Tibial artery (tissue), 4 donors: ENCODE data around the gene TGIF2.
A peak's percentile ranks its signal among the peaks of the same experiment; 100 is the strongest.

Source experiments
- DNase-seq, 2 donors: peaks; one replicate each; pipeline ENCODE4 v3.0.0-alpha.2; 2019
- H3K27ac ChIP-seq, 2 donors: fragments of 200-600 bp; sonication (generic) in 1 of 2; 1 replicate in 1 of 2; 2 replicates in 1 of 2; pipeline ENCODE4 v1.5.1; 2018 to 2019; ENCODE audit warnings: mild to moderate bottlenecking in 1 of 2
- H3K27me3 ChIP-seq, 2 donors: fragments of 200-600 bp; sonication (generic) in 1 of 2; one replicate each; pipeline versions ENCODE4 v1.5.1 to v1.6.0; 2016 to 2019
- H3K36me3 ChIP-seq, 3 donors: fragments of 200-600 bp; sonication (generic) in 2 of 3; one replicate each; pipeline ENCODE4 v1.5.1; 2016 to 2019; ENCODE audit warnings: mild to moderate bottlenecking in 2 of 3
- H3K4me1 ChIP-seq, 4 donors: fragments of 200-600 bp; sonication (generic) in 2 of 4; 1 replicate in 3 of 4; 2 replicates in 1 of 4; pipeline ENCODE4 v1.5.1; 2016 to 2019
- H3K4me3 ChIP-seq, 2 donors: fragments of 200-600 bp; sonication (generic) in 1 of 2; 1 replicate in 1 of 2; 2 replicates in 1 of 2; pipeline ENCODE4 v1.5.1; 2018 to 2019; ENCODE audit warnings: mild to moderate bottlenecking in 2 of 2
- H3K9me3 ChIP-seq, 3 donors: fragments of 200-600 bp; sonication (generic) in 1 of 3; one replicate each; pipeline ENCODE4 v1.5.1; 2016 to 2019
- intact Hi-C: fragments of 100-400 bp; cut with DNase I; formaldehyde crosslinking; loops from one replicate; pipeline ENCODE4 v1.15.0; 2023; ENCODE audit warnings: low total_unique reads
- TF ChIP-seq, protein P1 (sequence below), 2 experiments: fragments of 200-600 bp in 1 of 2; fragments of 450-650 bp in 1 of 2; IDR thresholded peaks; one replicate each; pipeline ENCODE4 v1.5.1; 2017 to 2019; ENCODE audit warnings: antibody characterized with exemption in 2 of 2, mild to moderate bottlenecking in 1 of 2, moderate library complexity in 1 of 2

TGIF2 gene

DNA sequence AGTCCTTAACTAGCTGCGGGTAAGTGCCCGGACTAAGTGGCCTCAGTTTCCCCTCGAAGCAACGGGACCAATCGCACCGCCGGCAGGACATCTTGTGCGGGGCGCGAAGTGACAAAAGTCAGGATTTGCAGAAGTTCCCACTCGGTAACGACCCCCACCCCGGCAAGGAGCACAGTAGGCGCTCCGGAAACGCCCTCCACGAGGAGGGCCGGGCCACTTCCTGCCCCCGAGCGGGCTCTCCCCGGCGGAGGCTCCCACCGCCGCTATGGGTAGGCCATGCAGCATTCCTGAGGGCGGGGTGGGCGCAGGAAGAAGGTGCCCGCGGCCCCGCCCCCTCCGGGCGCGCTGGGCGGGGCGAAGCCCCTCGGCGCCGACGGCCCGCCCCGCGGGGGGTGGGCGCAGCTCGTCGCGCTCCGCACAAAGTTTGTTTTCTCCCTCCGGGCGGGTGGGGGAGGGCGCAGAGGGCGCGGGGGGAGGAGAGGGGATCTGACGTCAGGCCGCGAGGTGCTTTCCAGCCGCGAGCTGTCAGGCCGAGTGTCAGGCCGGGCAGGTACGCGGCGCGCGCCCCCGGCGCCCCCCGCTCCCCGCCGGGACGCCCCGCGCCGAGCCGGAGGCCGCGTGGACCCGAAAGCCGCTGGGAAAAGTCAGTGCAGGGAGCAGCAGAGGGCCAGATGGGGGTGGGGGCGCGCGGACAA, at the start of gene TGIF2:
TGIF2 (plus strand) TSS at position 495 of the 695 bp plus-strand sequence. CDS start 5,178 bp downstream, outside the sequence.
- no peaks in the 10 kb centered on the region for H3K9me3 ChIP-seq
- no peaks in the 10 kb centered on the region for H3K36me3 ChIP-seq
- H3K4me3 ChIP-seq = peak within 1 kb of the TSS; percentile 80 to 90
- DNase-seq = peak; percentile 70 to 92
- intact Hi-C loops = loop anchor here (2.0 to 10.0 kb wide), 2 partner anchors 32 to 182 kb away; partner anchors contain the start of gene RAB5IF
- TF ChIP-seq, protein P1, sequence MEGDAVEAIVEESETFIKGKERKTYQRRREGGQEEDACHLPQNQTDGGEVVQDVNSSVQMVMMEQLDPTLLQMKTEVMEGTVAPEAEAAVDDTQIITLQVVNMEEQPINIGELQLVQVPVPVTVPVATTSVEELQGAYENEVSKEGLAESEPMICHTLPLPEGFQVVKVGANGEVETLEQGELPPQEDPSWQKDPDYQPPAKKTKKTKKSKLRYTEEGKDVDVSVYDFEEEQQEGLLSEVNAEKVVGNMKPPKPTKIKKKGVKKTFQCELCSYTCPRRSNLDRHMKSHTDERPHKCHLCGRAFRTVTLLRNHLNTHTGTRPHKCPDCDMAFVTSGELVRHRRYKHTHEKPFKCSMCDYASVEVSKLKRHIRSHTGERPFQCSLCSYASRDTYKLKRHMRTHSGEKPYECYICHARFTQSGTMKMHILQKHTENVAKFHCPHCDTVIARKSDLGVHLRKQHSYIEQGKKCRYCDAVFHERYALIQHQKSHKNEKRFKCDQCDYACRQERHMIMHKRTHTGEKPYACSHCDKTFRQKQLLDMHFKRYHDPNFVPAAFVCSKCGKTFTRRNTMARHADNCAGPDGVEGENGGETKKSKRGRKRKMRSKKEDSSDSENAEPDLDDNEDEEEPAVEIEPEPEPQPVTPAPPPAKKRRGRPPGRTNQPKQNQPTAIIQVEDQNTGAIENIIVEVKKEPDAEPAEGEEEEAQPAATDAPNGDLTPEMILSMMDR (IDR thresholded peaks at IDR 0.05) = no peak
- peak within 1 kb of the TSS; percentile 88 to 91 for H3K27ac ChIP-seq
- peaks cover 0 to 29% (median 20%) of the 10 kb centered on the region in 4 donors for H3K4me1 ChIP-seq
- no peaks in the 10 kb centered on the region for H3K27me3 ChIP-seq

DNA sequence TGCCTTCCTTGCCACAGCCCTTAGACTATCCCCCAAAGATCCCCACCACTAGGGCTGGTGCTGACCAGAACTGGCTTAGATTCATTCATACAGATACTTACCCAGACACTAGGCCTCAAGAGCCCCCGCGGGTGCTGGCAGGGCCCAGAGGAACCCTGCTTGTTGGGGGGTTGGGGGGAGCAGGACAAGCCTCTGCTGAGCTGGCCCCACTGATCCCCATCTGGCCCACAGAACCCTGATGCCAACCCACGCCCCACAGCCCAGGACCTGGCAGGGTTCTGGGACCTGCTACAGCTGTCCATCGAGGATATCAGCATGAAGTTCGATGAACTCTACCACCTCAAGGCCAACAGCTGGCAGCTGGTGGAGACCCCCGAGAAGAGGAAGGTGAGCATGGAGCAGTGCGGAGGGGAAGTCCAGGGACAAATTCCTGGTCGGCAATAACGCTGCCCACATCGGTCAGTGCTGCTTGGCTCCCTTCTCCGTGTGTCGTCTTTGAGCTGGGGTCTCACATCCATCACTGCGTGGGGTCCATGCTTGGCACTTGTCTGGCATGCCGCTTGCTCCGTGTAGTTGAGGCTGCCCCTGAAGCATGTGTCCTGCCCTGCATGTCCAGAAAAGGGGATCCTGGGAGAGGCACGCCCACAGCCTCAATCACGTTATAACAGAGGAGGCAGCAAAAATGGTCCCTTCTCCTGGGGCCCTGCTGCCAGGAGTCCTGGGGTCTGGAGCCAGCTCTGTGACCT, 47.6 kb upstream of the TGIF2 start:
- peaks cover 45 to 69% (median 67%) of the 10 kb centered on the region in 3 donors for H3K36me3 ChIP-seq
- TF ChIP-seq, protein P1 (IDR thresholded peaks at IDR 0.05) = no peak
- H3K27me3 ChIP-seq = no peaks in the 10 kb centered on the region
- H3K4me1 ChIP-seq = peaks cover 0 to 36% (median 13%) of the 10 kb centered on the region in 4 donors
- intact Hi-C loops = no loop called here
- H3K9me3 ChIP-seq = no peaks in the 10 kb centered on the region
- peak overlapping the region; percentile 1 to 49 for H3K27ac ChIP-seq
- DNase-seq = peak in 1 of 2 donors; percentile 60
- no peak overlapping the region for H3K4me3 ChIP-seq

DNA sequence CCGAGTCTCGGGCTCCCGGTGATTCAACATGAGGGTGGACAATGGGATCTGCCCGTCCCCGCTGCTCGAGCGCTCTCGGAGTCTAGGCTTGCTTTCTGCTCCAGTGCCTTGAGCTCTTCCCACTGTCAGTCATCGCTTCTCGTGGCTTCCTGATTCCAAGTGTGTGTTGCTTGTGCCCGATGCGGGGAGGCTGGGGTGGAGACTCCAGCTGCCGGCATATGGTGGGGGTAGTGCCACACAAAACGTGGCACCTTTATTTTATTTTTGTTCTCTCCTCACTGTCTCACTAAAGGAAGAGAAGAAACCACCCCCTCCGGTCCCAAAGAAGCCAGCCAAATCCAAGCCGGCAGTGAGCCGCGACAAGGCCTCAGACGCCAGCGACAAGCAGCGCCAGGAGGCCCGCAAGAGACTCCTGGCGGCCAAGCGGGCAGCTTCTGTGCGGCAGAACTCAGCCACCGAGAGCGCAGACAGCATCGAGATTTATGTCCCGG, 46.8 kb upstream of the TGIF2 start:
- no peaks in the 10 kb centered on the region for H3K9me3 ChIP-seq
- TF ChIP-seq, protein P1 (IDR thresholded peaks at IDR 0.05) = no peak
- peaks cover 45 to 69% (median 59%) of the 10 kb centered on the region in 3 donors for H3K36me3 ChIP-seq
- DNase-seq = peak in 1 of 2 donors; percentile 51
- H3K4me3 ChIP-seq = no peak overlapping the region
- peak overlapping the region; percentile 1 to 49 for H3K27ac ChIP-seq
- H3K27me3 ChIP-seq = no peaks in the 10 kb centered on the region
- H3K4me1 ChIP-seq = peaks cover 0 to 29% (median 13%) of the 10 kb centered on the region in 4 donors
- intact Hi-C loops = no loop called here

GRCh38 chr20:36527331-36528125, 45.9 kb upstream of the TGIF2 start:
- peaks cover 0 to 20% (median 10%) of the 10 kb centered on the region in 4 donors for H3K4me1 ChIP-seq
- no peak overlapping the region for H3K4me3 ChIP-seq
- peak overlapping the region in 1 of 2 donors; percentile 49 for H3K27ac ChIP-seq
- TF ChIP-seq, protein P1 (IDR thresholded peaks at IDR 0.05) = no peak
- DNase-seq = peak in 1 of 2 donors; percentile 56
- H3K9me3 ChIP-seq = no peaks in the 10 kb centered on the region
- no peaks in the 10 kb centered on the region for H3K27me3 ChIP-seq
- intact Hi-C loops = no loop called here
- H3K36me3 ChIP-seq = peaks cover 45 to 63% (median 54%) of the 10 kb centered on the region in 3 donors
